ENCODE results near the gene EEIG1. TPM values are rescaled to one million over a fixed set of nuclear protein-coding genes. Genes with fewer than 3 reads are reported as not detected.

The EEIG1 gene
- total and polyA plus RNA-seq, 2 of the 4 experiments (the other 2 are of a cell fraction), result 1.1 to 23.2 TPM

GRCh38 chr9:128003966-128004604 lies 23.3 kb upstream of the EEIG1 start:
- TF ChIP-seq USF2 (IDR thresholded peaks at IDR 0.05; ENCODE audit: low read depth, low read length), result peak; percentile 60; the same call in 1 of the 2 replicates
- no peak for TF ChIP-seq MAZ (IDR thresholded peaks at IDR 0.05; ENCODE audit: borderline replicate concordance, low read depth, low read length)
- Histone ChIP-seq H3K18ac (ENCODE audit: low read depth, low read length) (no peak overlapping the region), H3K36me3 (ENCODE audit: control insufficient read depth, insufficient read depth, low read length) (no peaks in the 10 kb centered on the region), H3K27ac (ENCODE audit: insufficient read depth, low read length) (no peak overlapping the region), H3K9ac (ENCODE audit: low read depth, low read length) (no peak overlapping the region), H2BK20ac (ENCODE audit: low read depth, low read length) (no peak overlapping the region), H3K23ac (ENCODE audit: low read depth, low read length) (no peak overlapping the region), H4K20me1 (ENCODE audit: insufficient read depth, low read length) (no peaks in the 10 kb centered on the region), H3K27me3 (ENCODE audit: control insufficient read depth, insufficient read depth, low read length) (no peaks in the 10 kb centered on the region), H3K56ac (ENCODE audit: extremely low read depth, insufficient read depth, low read length) (no peak overlapping the region), H4K8ac (ENCODE audit: low read depth in 2 of 2, low read length in 2 of 2) (no peak overlapping the region), H3K14ac (replicated peaks; ENCODE audit: low read depth, low read length) (no peak overlapping the region), H3K4me2 (ENCODE audit: low read depth, low read length) (no peak overlapping the region), H3K4ac (ENCODE audit: low read depth, low read length) (no peak overlapping the region), H3K4me1 (ENCODE audit: control insufficient read depth, insufficient read depth, low read length) (peaks cover 9% of the 10 kb centered on the region), H2BK15ac (ENCODE audit: low read depth, low read length) (no peak overlapping the region; the same call in 2 of the 3 replicates), H2AFZ (replicated peaks; ENCODE audit: low read length, poor library complexity) (peak overlapping the region; percentile 32), H4K5ac (ENCODE audit: low read depth, low read length) (no peak overlapping the region), H4K91ac (ENCODE audit: insufficient read depth, low read depth, low read length) (no peak overlapping the region; the same call in 1 of the 2 replicates), H2BK120ac (ENCODE audit: low read depth, low read length) (no peak overlapping the region), H3K79me1 (ENCODE audit: low read depth in 1 of 2, low read length in 2 of 2) (no peaks in the 10 kb centered on the region), H2BK5ac (ENCODE audit: low read depth, low read length, poor library complexity, severe bottlenecking) (no peak overlapping the region), H3K9me3 (ENCODE audit: control insufficient read depth, insufficient read depth, low read length) (peaks cover 5% of the 10 kb centered on the region; the same call in 1 of the 2 replicates), H2AK5ac (ENCODE audit: low read depth, low read length) (no peak overlapping the region), H2AK9ac (replicated peaks; ENCODE audit: low read depth, low read length, poor library complexity) (peak overlapping the region; percentile 5), H3K4me3 (ENCODE audit: insufficient read depth, low read depth, low read length) (no peak overlapping the region), H3K9me1 (ENCODE audit: insufficient read depth, low read length) (peaks cover 7% of the 10 kb centered on the region)
- BruUV-seq (replicated peaks), result no TSS peak
- in situ Hi-C loops (cut with MboI; ENCODE audit: low sequenced_read_pairs), result no loop called here
- whole genome bisulfite sequencing, 2 experiments (ENCODE audit: extremely low coverage in 2 of 2, insufficient read length in 1 of 2), result 82% methylated on average over 2 of the region's 11 CpGs; no CpG with 5 or more reads in 1 of the 2 experiments
- intact Hi-C loops (cut with micrococcal nuclease), result loop anchor here (5.0 kb wide), 1 partner anchor 33 kb away; no protein-coding TSS in a partner anchor
- dilution Hi-C loops (cut with HindIII; ENCODE audit: low sequenced_read_pairs, unreplicated experiment), result no loop called here
- ATAC-seq (ENCODE audit: low read depth) (no peak), DNase-seq (no peak)
- ChIA-PET POLR2A (ENCODE audit: unreplicated experiment) (interaction anchor here (0.5 kb wide), 1 partner anchor 41 kb away, joined by 9 read pairs; no protein-coding TSS in a partner anchor), CTCF (no interaction called here)
